Heart left ventricle (tissue), 16 donors: ENCODE data around the gene NAA50. TPM values are rescaled to one million over a fixed set of nuclear protein-coding genes. Genes with fewer than 3 reads are reported as not detected.

Experiments
- ATAC-seq, 4 donors: fragments of 200-7000 bp; cut with Tn5 transposase; one replicate each; pipeline ENCODE4 v1.9.1; 2020 to 2022; ENCODE audit warnings: moderate library complexity in 4 of 4, mild to moderate bottlenecking in 3 of 4, moderate number of reproducible peaks in 1 of 4
- DNase-seq, 5 donors: peaks; one replicate each; pipeline ENCODE4 v3.0.0-alpha.2; 2020
- H3K27ac ChIP-seq, 12 donors: fragments of 200-600 bp; sonication (generic) in 4 of 12; one replicate each; pipeline versions ENCODE4 v1.5.0 to v1.8.0; 2016 to 2022; ENCODE audit warnings: mild to moderate bottlenecking in 2 of 12
- H3K27me3 ChIP-seq, 9 donors: fragments of 200-600 bp; sonication (generic) in 2 of 9; one replicate each; pipeline versions ENCODE4 v1.5.1 to v1.8.0; 2016 to 2022; ENCODE audit warnings: mild to moderate bottlenecking in 3 of 9
- H3K36me3 ChIP-seq, 9 donors: fragments of 200-600 bp; sonication (generic) in 2 of 9; one replicate each; pipeline versions ENCODE4 v1.5.0 to v1.8.0; 2018 to 2022; ENCODE audit warnings: mild to moderate bottlenecking in 2 of 9
- H3K4me1 ChIP-seq, 12 donors: fragments of 200-600 bp; sonication (generic) in 4 of 12; one replicate each; pipeline versions ENCODE4 v1.5.0 to v1.8.0; 2016 to 2022; ENCODE audit warnings: mild to moderate bottlenecking in 3 of 12
- H3K4me3 ChIP-seq, 12 donors: fragments of 200-600 bp; sonication (generic) in 4 of 12; one replicate each; pipeline versions ENCODE4 v1.5.0 to v1.8.0; 2017 to 2022; ENCODE audit warnings: mild to moderate bottlenecking in 9 of 12, moderate library complexity in 4 of 12
- H3K9me3 ChIP-seq, 12 donors: fragments of 200-600 bp; sonication (generic) in 4 of 12; one replicate each; pipeline versions ENCODE4 v1.5.0 to v1.8.0; 2016 to 2022; ENCODE audit warnings: mild to moderate bottlenecking in 1 of 12
- POLR2A ChIP-seq, 2 donors: fragments of 450-650 bp; IDR thresholded peaks; one replicate each; pipeline ENCODE4 v1.6.1; 2017; ENCODE audit warnings: antibody characterized with exemption in 2 of 2, mild to moderate bottlenecking in 2 of 2, moderate library complexity in 2 of 2
- WGBS, 4 donors: extraction: QIAGEN DNeasy Blood & Tissue Kit in 2 of 4; methylation state at CpG; one replicate each; pipeline versions ENCODE4 v1.1.5 to v1.1.7; 2013 to 2018; 5-methylcytosine and 5-hydroxymethylcytosine counted together
- intact Hi-C, 10 donors: fragments of 100-400 bp; cut with DNase I; formaldehyde crosslinking; loops; one replicate each; pipeline versions ENCODE4 v1.11.1 to v1.14.2; 2022
- polyA plus RNA-seq, 2 donors: library from polyadenylated mRNA; stranded (reverse); fragments of 200-250 nt; gene quantifications; one replicate each; pipeline ENCODE4 v1.2.3, GENCODE V29; 2013
- total RNA-seq, 9 donors: library from RNA; depleted of rRNA in 2 of 9; stranded (reverse); fragments of >200 nt in 2 of 9; fragmentation: NEBNext Ultra II Directional in 3 of 9; extraction: Animal tissue kit (Norgen Biotek cat#: 25700) in 3 of 9; gene quantifications; one replicate each; pipeline versions ENCODE4 v1.1.0 to v1.2.4, GENCODE V29; 2016 to 2023
- TF ChIP-seq, protein P1 (sequence below), 12 donors: fragments of 200-600 bp; sonication (generic) in 4 of 12; IDR thresholded peaks; one replicate each; pipeline versions ENCODE4 v1.5.0 to v1.8.0; 2018 to 2022; ENCODE audit warnings: antibody characterized with exemption in 12 of 12, mild to moderate bottlenecking in 5 of 12
- donor health status: ischemic (EF 13 %, LVEDD 7.1; RV severe dilation, severe dysfunction).
- donor health status: healthy with polysubstance abuse.
- donor health status: DM: no; HTN: yes; CAD: no.
- donor health status: DM: no; HTN: no; CAD: no.
- donor health status: ischemic (EF 25% LVEDD 6.9; RV normal size, moderate dysfunction).
- donor health status: ischemic (EF 25% LVEDD 5.7; RV mildly dilated, moderate dysfunction).
- donor health status: healthy.
- donor health status: DM: yes; HTN: yes; CAD: no.
- donor health status: ischemic (EF 35%, LVEDD 5.7; RV mildly dilated, moderate dysfunction).
- donor health status: nonischemic (EF 11% LVEDD 7.7; RV severe dilation, severe dysfunction).
- donor health status: DM: yes; HTN: yes; CAD: no.
- donor health status: PGD.
- donor health status: ischemic (EF 29% LVEDD 5.4; RV normal size, mild dysfunction).
- donor health status: nonischemic (EF 23%, LVEDD 6.1; RV moderate dilation, normal function).

The NAA50 gene
- total and polyA plus RNA-seq, 11 donors = 15.0 to 147 (median 77.6) TPM

DNA sequence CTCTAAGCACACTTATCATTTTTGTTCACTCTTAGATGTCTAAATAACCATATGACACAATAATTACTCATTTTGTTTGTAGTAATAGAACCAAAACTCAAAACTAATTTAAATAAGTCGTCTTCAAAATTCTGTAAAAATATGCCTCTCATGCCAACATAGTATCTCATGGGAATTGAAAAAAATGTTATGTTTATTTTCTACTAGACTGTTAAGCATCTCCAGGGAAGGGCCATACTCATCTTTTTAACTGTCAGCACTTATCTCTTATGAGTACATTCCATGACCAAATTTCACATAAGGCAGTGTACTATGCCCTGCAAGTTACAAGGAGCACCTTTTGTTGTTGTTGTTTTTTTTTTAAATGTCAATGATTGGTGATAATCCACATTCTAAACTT lies 31.3 kb downstream of the NAA50 start:
- Histone ChIP-seq H3K4me1 (peaks cover 0 to 5% (median 0%) of the 10 kb centered on the region in 12 donors), H3K9me3 (no peaks in the 10 kb centered on the region), H3K4me3 (no peak overlapping the region), H3K36me3 (peaks cover 0 to 18% (median 9%) of the 10 kb centered on the region in 9 donors), H3K27me3 (peaks cover 0 to 3% (median 0%) of the 10 kb centered on the region in 9 donors), H3K27ac (no peak overlapping the region)
- 60 to 69% (median 65%) methylated on average over 1 of the region's 1 CpG for WGBS, 4 donors
- no peak for ATAC-seq
- TF ChIP-seq, protein P1, sequence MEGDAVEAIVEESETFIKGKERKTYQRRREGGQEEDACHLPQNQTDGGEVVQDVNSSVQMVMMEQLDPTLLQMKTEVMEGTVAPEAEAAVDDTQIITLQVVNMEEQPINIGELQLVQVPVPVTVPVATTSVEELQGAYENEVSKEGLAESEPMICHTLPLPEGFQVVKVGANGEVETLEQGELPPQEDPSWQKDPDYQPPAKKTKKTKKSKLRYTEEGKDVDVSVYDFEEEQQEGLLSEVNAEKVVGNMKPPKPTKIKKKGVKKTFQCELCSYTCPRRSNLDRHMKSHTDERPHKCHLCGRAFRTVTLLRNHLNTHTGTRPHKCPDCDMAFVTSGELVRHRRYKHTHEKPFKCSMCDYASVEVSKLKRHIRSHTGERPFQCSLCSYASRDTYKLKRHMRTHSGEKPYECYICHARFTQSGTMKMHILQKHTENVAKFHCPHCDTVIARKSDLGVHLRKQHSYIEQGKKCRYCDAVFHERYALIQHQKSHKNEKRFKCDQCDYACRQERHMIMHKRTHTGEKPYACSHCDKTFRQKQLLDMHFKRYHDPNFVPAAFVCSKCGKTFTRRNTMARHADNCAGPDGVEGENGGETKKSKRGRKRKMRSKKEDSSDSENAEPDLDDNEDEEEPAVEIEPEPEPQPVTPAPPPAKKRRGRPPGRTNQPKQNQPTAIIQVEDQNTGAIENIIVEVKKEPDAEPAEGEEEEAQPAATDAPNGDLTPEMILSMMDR (IDR thresholded peaks at IDR 0.05) = no peak
- no peak for TF ChIP-seq POLR2A (IDR thresholded peaks at IDR 0.05)
- intact Hi-C loops = no loop called here
- no peak for DNase-seq

DNA sequence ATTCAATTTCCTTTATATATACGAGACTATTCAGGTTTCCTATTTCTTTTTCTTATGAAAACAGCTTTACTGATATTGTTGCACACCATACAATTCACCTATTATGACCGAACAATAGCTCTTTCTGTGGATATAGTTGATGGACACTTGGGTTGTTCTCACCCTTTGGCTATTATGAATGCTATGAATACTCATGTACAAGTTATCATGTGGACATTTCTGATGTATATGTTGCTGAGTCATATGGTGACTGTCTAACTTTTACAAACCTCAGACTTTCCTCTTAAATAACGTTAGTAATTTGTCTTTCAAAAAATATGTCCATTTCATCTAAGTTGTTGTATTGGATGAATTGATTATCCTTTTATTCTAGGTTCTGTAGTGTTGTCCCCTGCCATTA lies 33.9 kb downstream of the NAA50 start:
- no peak for ATAC-seq
- no peak for TF ChIP-seq POLR2A (IDR thresholded peaks at IDR 0.05)
- TF ChIP-seq, protein P1 (IDR thresholded peaks at IDR 0.05) = no peak
- Histone ChIP-seq H3K4me1 (peaks cover 0 to 3% (median 0%) of the 10 kb centered on the region in 12 donors), H3K36me3 (no peaks in the 10 kb centered on the region), H3K27ac (no peak overlapping the region), H3K9me3 (no peaks in the 10 kb centered on the region), H3K4me3 (no peak overlapping the region), H3K27me3 (peaks cover 0 to 6% (median 0%) of the 10 kb centered on the region in 9 donors)
- DNase-seq = no peak
- 52 to 55% (median 53%) methylated on average over 3 of the region's 3 CpGs for WGBS, 4 donors
- intact Hi-C loops = no loop called here

DNA sequence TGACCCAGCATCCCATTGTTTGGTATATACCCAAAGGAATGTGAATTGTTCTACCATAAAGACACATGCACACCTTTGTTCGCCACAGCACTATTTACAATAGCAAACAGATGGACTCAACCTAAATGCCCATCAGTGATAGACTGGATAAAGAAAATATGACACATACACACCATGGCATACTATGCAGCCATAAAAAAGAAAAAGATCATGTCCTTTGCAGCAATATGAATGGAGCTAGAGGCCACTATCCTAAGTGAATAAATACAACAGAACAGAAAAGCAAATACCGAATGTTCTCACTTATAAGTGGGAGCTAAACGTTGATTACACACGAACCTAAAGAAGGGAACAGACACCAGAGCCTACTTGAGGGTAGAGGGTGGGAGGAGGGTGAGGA lies 38.2 kb downstream of the NAA50 start:
- no peaks in the 10 kb centered on the region for H3K9me3 ChIP-seq
- no peak overlapping the region for H3K4me3 ChIP-seq
- intact Hi-C loops = no loop called here
- DNase-seq = no peak
- no peaks in the 10 kb centered on the region for H3K36me3 ChIP-seq
- H3K27me3 ChIP-seq = peaks cover 0 to 8% (median 0%) of the 10 kb centered on the region in 9 donors
- H3K4me1 ChIP-seq = no peaks in the 10 kb centered on the region
- no peak for TF ChIP-seq POLR2A (IDR thresholded peaks at IDR 0.05)
- TF ChIP-seq, protein P1 (IDR thresholded peaks at IDR 0.05) = no peak
- H3K27ac ChIP-seq = no peak overlapping the region
- ATAC-seq = no peak
- 93 to 95% (median 93%) methylated on average over 4 of the region's 4 CpGs for WGBS, 4 donors

DNA sequence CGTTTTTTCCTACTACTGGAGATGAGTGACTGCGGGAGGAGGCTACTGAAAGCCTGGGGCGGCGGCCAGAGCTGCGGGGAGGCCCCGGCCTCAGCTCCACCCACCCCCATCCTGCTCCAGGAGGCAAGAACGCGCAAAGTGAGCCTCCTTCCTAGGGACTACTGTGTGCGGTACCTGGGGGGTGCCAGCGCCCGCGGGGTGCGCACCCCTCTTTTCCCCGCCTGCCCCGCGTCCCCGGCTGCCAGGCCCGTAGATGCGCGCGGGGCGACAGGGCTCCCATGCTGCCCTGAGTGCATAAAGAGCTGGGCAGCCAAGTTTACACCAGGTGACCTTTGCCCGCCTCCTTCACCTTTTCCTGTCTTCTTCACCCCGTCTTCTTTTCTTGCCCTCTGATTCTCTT lies 47.1 kb downstream of the NAA50 start:
- Histone ChIP-seq H3K27me3 (no peaks in the 10 kb centered on the region), H3K9me3 (no peaks in the 10 kb centered on the region), H3K27ac (peak overlapping the region in 4 of 12 donors; percentile 11 to 100 (median 31)), H3K36me3 (no peaks in the 10 kb centered on the region), H3K4me3 (peak overlapping the region in 9 of 12 donors; percentile 21 to 98 (median 40)), H3K4me1 (peaks cover 2 to 35% (median 26%) of the 10 kb centered on the region in 12 donors)
- intact Hi-C loops = loop anchor here in 5 of 10 donors (5.0 to 10.0 kb wide), 5 partner anchors 38 to 184 kb away; partner anchors contain the start of genes ATP6V1A (in 2 of the 5), NAA50 (in 2 of the 5) and SPICE1 (in 2 of the 5)
- 21 to 36% (median 28%) methylated on average over 17 to 24 of the region's 24 CpGs for WGBS, 4 donors
- no peak for ATAC-seq
- peak in 1 of 5 donors; percentile 29 for DNase-seq
- TF ChIP-seq, protein P1 (IDR thresholded peaks at IDR 0.05) = no peak
- no peak for TF ChIP-seq POLR2A (IDR thresholded peaks at IDR 0.05)
